GM18505 (cell line): ENCODE measurements around the gene TH.
"Not testable (repeated sequence)": the region's sequence is repeated elsewhere in the genome, so short reads cannot be mapped to it uniquely, and the experiment has no call there.

Experiments
- ATAC-seq: cut with Tn5 transposase; IDR thresholded peaks from one replicate; pipeline ENCODE4 v1.9.1; 2021; ENCODE audit not compliant: unreplicated experiment
- POLR2A ChIP-seq: IDR thresholded peaks from 4 replicates; pipeline ENCODE4 v1.6.1; 2011; ENCODE audit warnings: borderline replicate concordance; ENCODE audit not compliant: insufficient read depth, insufficient read length; ENCODE audit errors: extremely low read depth

Gene TH

DNA sequence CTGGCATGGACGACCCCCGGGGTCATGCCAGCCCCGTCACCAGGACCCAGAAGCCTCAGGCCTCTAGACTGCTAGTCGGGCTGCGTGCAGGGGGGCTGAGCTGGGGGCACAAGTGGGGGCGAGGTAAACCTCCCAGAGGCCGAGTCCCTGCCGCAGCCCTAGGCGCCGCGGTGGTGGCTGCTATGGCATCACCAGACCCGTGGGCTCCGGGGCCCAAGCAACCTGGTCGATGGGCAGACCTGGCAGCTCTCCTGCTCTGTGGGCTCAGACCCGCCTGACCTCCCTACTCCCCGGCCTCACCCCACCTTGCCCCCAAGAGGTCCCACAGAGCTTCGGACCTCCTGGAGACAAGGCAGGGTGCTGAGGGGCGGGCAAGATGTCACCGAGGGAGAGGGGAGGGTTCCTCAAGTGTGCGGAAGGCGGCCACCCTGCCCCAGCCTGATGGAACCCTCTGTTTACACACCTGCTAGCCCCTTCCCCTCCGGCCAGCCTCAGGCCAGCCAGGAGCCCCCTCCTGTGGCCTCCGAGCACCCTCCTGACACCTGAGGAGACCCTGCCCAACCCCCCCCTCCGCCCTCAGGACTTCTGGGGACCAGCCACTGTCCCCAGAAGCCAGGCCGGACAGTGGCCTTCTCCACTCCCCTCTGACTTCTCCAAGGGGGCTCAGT lies 41.8 kb downstream of the TH start:
- no peak for ATAC-seq
- no peak for TF ChIP-seq POLR2A

DNA sequence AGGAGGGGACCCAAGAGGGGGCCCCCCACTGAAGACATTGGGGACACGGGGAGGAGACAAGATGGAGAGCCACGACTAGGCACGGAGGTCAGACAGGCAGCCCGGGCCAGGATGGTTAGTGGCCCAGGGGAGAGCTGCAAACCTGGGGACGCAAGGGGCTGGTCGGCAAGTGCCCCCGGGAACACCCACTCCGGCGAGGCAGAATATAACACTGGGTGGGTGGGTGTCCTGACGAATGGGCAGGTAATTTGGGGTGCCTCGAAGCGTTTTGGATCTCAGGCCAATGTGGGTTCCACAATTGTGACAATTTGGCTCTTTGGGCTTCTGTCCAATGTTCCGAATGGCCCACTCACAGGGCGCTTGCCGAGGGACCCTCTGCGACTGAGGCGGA lies 42.3 kb downstream of the TH start:
- TF ChIP-seq POLR2A = no peak
- no peak for ATAC-seq

DNA sequence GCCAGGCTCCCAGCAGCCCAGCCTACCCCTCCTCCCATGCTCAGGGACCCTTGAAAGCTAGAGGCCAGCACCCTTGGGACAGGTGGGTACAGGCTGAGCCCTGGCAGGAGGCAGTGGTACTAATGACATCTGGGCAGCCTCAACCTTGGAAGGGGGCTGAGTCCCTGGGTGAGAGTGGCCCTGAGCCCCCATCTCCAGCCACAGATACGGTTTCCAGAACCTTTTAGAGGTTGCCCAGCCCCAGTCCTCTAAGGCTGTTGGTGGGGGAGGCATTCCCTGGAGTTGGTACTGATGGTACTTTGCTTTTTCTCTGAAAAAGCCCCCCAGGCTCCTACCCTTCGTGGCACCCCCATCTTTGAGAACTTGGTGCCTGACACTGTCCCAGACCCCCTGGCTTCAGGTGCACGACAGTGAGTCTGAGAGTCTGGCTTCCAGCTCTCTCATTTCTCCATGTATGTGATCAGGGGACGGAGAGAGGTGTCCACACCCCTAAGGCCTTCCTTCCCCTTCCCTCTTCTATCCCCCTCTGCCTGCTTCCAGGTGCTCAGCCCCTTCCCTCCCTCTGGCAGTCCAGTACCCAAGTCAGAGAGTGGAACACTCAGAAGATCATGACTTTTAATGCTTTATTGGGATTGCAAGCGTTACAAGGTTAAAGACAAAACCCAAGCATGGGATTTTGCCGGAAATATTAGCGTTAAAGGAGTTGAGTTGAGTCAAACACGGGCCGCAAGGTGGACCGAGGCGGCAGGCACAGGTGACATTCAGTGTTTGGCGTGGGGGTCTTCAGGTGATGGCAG lies 42.9 kb downstream of the TH start:
- ATAC-seq = no peak
- TF ChIP-seq POLR2A = no peak

DNA sequence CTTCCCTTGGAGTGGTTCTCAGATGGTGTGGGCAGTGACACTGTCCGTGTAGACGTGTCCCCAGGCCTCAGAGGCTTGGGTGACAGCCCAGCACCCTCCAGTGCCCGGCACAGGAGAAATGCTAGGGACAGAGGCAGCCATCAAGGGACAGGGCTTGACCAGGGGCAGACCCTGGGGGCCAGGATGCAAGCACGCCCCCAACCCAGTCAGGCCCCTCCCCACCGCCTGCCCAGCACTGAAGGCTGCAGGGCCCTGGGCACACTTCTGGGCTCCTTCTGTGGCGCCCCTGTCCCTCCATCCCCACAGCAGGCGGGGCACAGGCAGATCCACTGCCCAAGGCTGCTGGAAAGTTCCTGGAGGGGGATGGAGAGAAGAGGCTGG lies 43.5 kb downstream of the TH start:
- TF ChIP-seq POLR2A = no peak
- no peak for ATAC-seq

DNA sequence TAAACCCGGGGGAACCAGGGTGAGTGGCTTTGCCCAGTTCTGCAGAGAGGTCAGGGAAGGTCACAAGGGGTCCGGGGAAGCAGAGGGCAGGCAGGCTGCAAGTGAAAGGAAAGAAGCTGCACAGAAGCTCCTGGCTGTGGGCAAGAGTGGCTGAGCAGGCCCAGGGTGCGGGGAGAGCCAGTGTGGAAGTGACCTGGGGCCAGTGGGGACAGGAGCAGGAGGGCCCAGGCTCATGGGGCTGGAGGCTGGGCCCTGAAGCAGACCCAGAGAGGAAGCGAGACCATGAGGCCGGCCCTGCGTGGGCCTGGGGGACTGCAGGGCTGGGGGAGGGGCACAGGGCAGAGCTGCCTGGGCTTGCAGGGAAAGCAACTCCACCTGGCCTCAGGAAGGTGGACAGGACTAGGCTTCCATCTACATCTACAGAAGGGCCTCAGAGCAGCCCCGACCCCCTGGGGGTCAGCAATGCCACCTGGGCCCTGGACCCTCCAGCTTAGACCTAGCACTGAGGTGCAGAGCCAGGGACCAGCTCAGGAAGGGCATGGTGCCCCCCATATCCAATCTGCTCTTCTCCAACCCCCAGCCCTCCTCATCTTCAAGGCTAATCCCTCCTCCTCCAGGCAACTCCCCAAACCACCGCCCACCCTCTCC lies 44.0 kb downstream of the TH start:
- ATAC-seq = no peak
- TF ChIP-seq POLR2A = no peak

DNA sequence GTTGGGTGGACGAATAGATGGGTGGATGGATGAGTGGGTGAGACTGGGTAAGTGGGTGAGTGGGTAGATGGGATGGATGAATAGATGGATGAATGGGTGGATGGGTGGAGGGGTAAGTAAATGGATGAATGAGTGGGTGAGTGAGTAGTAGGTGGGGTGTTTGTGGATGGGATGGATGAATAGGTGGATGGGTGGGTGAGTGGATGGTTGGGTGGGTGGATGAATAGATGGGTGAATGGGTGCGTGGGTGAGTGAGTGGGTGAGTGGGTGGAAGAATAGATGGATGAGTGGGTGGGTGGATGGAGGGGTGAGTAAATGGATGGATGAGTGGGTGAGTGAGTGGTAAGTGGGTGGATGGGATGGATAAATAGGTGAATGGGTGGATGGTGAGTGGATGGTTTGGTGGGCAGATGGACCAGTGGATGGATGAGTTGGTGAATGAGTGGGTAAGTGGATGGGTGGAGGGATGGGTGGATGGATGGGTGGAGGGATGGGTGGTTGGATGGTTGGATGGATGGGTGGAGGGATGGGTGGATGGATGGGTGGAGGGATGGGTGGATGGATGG lies 45.0 kb downstream of the TH start:
- no peak for ATAC-seq
- TF ChIP-seq POLR2A = no peak

DNA sequence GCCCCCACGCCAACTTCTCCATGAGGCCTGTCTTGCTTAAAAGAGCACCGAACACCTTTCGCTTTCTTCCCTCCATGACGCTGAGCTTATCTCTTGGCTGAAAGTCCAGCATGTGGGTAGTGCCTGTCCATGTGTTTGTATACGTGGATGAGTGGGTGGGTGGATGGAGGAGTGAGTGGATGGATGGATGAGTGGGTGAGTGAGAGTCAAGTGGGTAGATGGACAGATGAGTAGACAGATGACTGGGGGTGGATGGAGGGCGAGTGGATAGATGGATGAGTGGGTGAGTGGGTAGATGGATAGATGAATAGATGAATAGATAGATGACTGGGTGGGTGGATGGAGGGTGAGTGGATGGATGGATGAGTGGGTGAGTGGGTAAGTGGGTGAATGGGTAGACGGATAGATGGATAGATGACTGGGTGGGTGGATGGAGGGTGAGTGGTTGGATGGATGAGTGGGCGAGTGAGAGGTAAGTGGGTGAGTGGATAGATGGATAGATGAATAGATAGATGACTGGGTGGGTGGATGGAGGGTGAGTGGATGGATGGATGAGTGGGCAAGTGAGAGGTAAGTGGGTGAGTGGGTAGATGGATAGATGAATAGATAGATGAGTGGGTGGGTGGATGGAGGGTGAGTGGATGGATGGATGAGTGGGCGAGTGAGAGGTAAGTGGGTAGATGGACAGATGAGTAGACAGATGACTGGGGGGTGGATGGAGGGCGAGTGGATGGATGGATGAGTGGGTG lies 46.7 kb downstream of the TH start:
- ATAC-seq = not testable (repeated sequence)

DNA sequence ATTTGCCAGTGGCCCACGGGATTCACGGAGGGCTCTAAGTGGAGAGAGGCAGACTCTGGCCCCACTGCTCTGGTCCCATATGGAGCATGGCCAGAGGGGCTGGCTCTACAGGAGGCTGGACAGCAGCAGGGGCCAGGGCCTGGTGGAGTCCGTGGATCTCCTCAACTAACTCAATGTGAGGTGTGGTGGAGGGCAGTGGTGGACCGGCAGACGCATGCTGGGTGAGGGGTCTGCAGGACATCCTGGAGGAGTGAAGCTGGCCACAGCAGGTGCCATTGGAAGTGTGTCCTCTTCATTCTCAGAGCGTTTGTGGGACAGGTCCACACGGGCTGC lies 48.0 kb downstream of the TH start:
- no peak for ATAC-seq
- no peak for TF ChIP-seq POLR2A

DNA sequence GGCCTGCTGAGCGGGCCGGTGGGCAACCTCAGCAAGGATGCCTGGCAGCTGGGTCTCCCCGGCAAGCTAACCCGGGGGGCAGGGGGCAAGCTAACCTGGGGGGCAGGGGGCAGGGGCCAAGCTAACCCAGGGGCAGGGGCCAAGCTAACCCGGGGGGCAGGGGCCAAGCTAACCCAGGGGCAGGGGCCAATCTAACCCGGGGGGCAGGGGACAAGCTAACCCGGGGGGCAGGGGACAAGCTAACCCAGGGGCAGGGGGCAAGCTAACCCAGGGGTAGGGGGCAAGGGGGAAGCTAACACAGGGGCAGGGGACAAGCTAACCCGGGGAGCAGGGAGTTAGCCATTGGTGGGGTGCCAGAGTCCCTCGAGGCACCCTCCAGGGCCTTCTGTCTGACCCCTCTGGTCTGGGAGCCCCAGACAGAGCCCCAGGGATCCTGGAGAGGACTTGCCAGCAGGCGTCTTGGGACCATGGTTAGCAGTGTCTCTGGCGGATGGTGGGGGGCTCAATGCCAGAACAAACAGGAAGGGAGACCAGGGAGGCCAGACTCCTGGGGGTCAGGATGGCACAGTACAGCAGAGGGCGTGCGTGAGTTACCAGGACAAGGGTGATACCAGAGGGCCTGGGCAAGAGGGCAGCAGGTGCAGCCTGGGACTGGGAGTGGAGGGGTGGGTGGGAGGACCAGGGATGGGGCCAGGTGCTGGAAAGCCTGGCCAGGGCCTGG lies 48.5 kb downstream of the TH start:
- ATAC-seq = no peak
- TF ChIP-seq POLR2A = no peak

DNA sequence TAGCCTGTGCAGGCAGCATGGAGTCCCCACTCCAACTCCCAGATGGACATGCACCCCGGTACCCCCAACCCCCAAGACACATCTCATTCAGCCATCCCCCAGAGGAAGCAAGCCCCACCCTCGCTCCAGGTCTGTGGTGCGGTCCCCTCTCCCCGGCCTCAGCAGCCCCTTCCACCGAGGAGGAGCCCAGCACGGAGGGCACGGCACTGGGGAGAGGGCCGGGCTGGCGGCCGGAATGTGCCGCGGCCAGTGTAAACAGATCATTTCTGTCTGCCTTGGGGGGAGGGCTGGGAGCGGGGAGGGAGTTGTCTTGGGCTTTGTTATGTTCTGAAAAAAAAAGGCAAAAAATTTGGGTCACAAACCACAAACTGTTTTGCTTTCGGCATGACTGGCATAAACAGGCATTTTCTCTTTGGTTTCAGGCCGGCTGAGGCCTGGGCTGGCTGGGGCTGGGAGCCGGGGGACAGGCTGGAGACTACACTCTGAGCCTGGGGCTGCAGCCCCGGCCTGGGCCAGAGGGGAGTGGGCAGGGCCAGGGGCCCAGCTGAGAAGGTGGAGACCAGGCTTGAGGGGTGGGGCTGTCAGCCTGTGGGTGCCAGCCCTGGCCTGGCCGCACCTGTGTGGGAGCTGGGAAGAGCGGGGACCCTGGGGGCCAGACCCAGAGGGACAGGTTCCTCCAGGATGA lies 49.3 kb downstream of the TH start:
- no peak for ATAC-seq
- TF ChIP-seq POLR2A = no peak

DNA sequence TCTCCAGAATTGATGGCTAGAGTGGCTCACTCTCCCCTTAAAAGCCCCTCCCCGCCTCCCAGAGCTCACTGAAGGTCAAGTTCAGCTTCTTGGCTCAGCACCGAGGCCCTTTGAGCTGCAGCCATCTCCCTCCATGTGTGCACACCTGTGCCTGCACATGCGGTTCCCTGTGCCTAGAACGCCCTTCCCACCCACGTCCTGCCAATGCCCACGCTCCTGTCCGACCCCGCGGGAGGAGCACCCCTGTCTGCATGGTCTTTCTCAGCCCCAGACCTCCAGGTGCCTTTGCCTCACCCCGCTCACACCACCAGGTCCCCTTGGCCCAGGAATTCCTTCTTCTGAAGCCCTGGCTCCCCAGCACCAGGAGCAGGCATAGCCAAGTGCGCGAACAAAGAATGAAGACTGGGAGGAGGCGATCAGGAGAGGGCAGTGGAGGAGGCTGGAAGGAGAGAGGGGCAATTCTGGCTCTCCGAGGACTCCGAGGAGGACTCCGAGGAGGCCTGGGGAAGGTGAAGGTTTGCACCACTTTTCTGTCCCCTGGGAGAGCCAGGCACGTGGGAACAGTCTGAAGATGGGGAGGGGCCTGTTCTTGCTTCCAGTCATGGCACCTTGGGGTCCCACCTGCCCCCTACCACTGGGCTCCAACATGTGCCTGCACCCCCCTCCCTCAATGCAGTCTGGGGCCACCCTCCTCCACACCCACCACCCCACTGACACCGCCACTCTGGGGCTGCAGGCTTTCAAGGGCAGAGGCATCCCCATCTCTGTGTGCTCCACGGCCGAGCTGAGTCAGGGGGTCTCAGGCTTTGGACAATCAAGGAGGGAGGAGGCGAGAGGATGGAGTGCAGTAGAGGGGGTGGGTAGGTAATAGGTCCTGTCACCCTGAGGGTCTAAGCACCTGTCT lies 50.1 kb downstream of the TH start:
- ATAC-seq = no peak
- no peak for TF ChIP-seq POLR2A
